H1 (cell line): ENCODE data around the gene PDK4. TPM values are rescaled to one million over a fixed set of nuclear protein-coding genes. Genes with fewer than 3 reads are reported as not detected.

Experiments used
- CTCF ChIA-PET: fragments of 300-600 bp; sonication (Branson Sonifier 250); formaldehyde crosslinking; loops from one replicate; lab custom pipeline; 2021; ENCODE audit not compliant: partially characterized antibody; lab: Charles Lee
- POLR2A ChIA-PET: fragments of 300-600 bp; sonication (Branson Sonifier 250); formaldehyde crosslinking; loops from one replicate; lab custom pipeline; 2021; ENCODE audit warnings: inconsistent platforms; ENCODE audit not compliant: partially characterized antibody; lab: Charles Lee
- DNase-seq, 2 experiments: peaks; one replicate each; pipeline versions ENCODE4 v3.0.0 to v3.0.0-alpha.2; 2010 to 2022; ENCODE audit warnings: low spot score in 2 of 2, low read depth in 1 of 2, mixed read lengths in 1 of 2
- FAIRE-seq: peaks from 2 replicates; lab custom pipeline; 2011; peaks lifted over from hg19 to GRCh38; lab: Jason Lieb, UNC
- H2AFZ ChIP-seq: 2 replicates; pipeline ENCODE4 v1.8.1; 2012; ENCODE audit warnings: low read length, inconsistent platforms
- H2AK5ac ChIP-seq: 2 replicates; pipeline ENCODE4 v1.6.1; 2013; ENCODE audit warnings: low read depth, low read length
- H2BK120ac ChIP-seq: replicated peaks from 2 replicates; pipeline ENCODE3; 2013; ENCODE audit warnings: low read depth, low read length, inconsistent platforms
- H2BK12ac ChIP-seq: 2 replicates; pipeline ENCODE4 v1.6.1; 2013; ENCODE audit warnings: low read depth, low read length
- H2BK15ac ChIP-seq: 2 replicates; pipeline ENCODE4 v1.6.1; 2013; ENCODE audit warnings: low read length
- H2BK20ac ChIP-seq: 2 replicates; pipeline ENCODE4 v1.6.1; 2013; ENCODE audit warnings: low read length
- H2BK5ac ChIP-seq: 2 replicates; pipeline ENCODE4 v1.6.1; 2013; ENCODE audit warnings: low read depth, low read length
- H3K14ac ChIP-seq: 2 replicates; pipeline ENCODE4 v1.6.1; 2013; ENCODE audit warnings: inconsistent platforms; ENCODE audit not compliant: insufficient read length
- H3K18ac ChIP-seq: 2 replicates; pipeline ENCODE4 v1.6.1; 2013; ENCODE audit warnings: low read length; ENCODE audit errors: extremely low read depth
- H3K23ac ChIP-seq: 2 replicates; pipeline ENCODE4 v1.6.1; 2013; ENCODE audit warnings: inconsistent platforms; ENCODE audit not compliant: insufficient read length
- H3K23me2 ChIP-seq: 2 replicates; pipeline ENCODE4 v1.6.1; 2013; ENCODE audit warnings: low read depth, low read length
- H3K27ac ChIP-seq: 2 replicates; pipeline ENCODE4 v1.6.1; 2011; ENCODE audit warnings: low read depth, low read length, inconsistent platforms
- H3K27me3 ChIP-seq, 4 experiments: replicated peaks in 1 of 4; 1 replicate in 1 of 4; 2 replicates in 3 of 4; pipeline versions ENCODE4 v1.6.1 to v1.8.1; 2011 to 2013; ENCODE audit warnings: low read length in 3 of 4, mild to moderate bottlenecking in 3 of 4, inconsistent platforms in 2 of 4, mixed read lengths in 2 of 4, moderate library complexity in 1 of 4; ENCODE audit not compliant: control insufficient read depth in 3 of 4, insufficient read depth in 3 of 4; ENCODE audit errors: extremely low read depth in 1 of 4
- H3K36me3 ChIP-seq, 4 experiments: 2 replicates each; pipeline versions ENCODE4 v1.6.1 to v1.8.1; 2011 to 2013; ENCODE audit warnings: mild to moderate bottlenecking in 4 of 4, low read length in 3 of 4, moderate library complexity in 2 of 4, control low read depth in 1 of 4, inconsistent platforms in 1 of 4; ENCODE audit not compliant: insufficient read depth in 4 of 4, control insufficient read depth in 2 of 4
- H3K4ac ChIP-seq: replicated peaks from 2 replicates; pipeline ENCODE3; 2013; ENCODE audit warnings: low read length, low read depth, mixed read lengths, inconsistent platforms; ENCODE audit not compliant: insufficient read length
- H3K4me1 ChIP-seq, 4 experiments: replicated peaks in 1 of 4; 1 replicate in 1 of 4; 2 replicates in 3 of 4; pipeline versions ENCODE4 v1.6.1 to v1.8.1; 2011 to 2013; ENCODE audit warnings: low read length in 3 of 4, inconsistent platforms in 2 of 4, mixed read lengths in 1 of 4; ENCODE audit not compliant: insufficient read depth in 4 of 4, control insufficient read depth in 3 of 4
- H3K4me2 ChIP-seq, 2 experiments: 2 replicates each; pipeline versions ENCODE4 v1.6.1 to v1.8.1; 2011 to 2013; ENCODE audit warnings: low read depth in 2 of 2, low read length in 2 of 2, control low read depth in 1 of 2, inconsistent platforms in 1 of 2, mild to moderate bottlenecking in 1 of 2; ENCODE audit not compliant: insufficient read depth in 1 of 2
- H3K4me3 ChIP-seq, 4 experiments: fragments of 200-600, 300-600 bp in 1 of 4; sonication (generic), shearing (Covaris generic), sonication (Bioruptor Twin) in 1 of 4; 2 replicates each; pipeline versions ENCODE4 v1.5.1 to v1.8.1; 2011 to 2016; ENCODE audit warnings: low read length in 4 of 4, low read depth in 3 of 4, control low read depth in 2 of 4, inconsistent platforms in 2 of 4, mild to moderate bottlenecking in 2 of 4, mixed read lengths in 1 of 4, moderate library complexity in 1 of 4; ENCODE audit not compliant: insufficient read depth in 2 of 4; ENCODE audit errors: extremely low read depth in 1 of 4
- H3K56ac ChIP-seq: replicated peaks from 2 replicates; pipeline ENCODE3; 2013; ENCODE audit warnings: low read depth, mild to moderate bottlenecking, mixed read lengths, low read length, inconsistent platforms; ENCODE audit not compliant: insufficient read length
- H3K79me1 ChIP-seq: 2 replicates; pipeline ENCODE4 v1.6.1; 2013; ENCODE audit warnings: low read depth, low read length, control low read depth
- H3K79me2 ChIP-seq, 2 experiments: 2 replicates each; pipeline versions ENCODE4 v1.6.1 to v1.8.1; 2012 to 2013; ENCODE audit warnings: low read length in 2 of 2, mild to moderate bottlenecking in 2 of 2, inconsistent platforms in 1 of 2; ENCODE audit not compliant: insufficient read depth in 2 of 2, control insufficient read depth in 1 of 2
- H3K9ac ChIP-seq, 4 experiments: replicated peaks in 1 of 4; 1 replicate in 1 of 4; 2 replicates in 3 of 4; pipeline versions ENCODE4 v1.6.1 to v1.8.1; 2011 to 2013; ENCODE audit warnings: low read depth in 3 of 4, low read length in 3 of 4, control low read depth in 2 of 4, mild to moderate bottlenecking in 2 of 4, moderate library complexity in 2 of 4, inconsistent platforms in 1 of 4; ENCODE audit errors: extremely low read depth in 1 of 4
- H3K9me3 ChIP-seq, 2 experiments: 2 replicates each; pipeline versions ENCODE4 v1.6.1 to v1.8.1; 2012 to 2013; ENCODE audit warnings: mild to moderate bottlenecking in 2 of 2, moderate library complexity in 2 of 2, control low read depth in 1 of 2, inconsistent platforms in 1 of 2, low read depth in 1 of 2, low read length in 1 of 2, mixed read lengths in 1 of 2; ENCODE audit not compliant: insufficient read depth in 2 of 2
- H4K20me1 ChIP-seq, 2 experiments: replicated peaks in 1 of 2; 2 replicates each; pipeline versions ENCODE3 to v1.8.1; 2011 to 2013; ENCODE audit warnings: inconsistent platforms in 2 of 2, low read length in 2 of 2, mild to moderate bottlenecking in 1 of 2; ENCODE audit not compliant: insufficient read depth in 2 of 2, control insufficient read depth in 1 of 2
- H4K5ac ChIP-seq: 2 replicates; pipeline ENCODE4 v1.6.1; 2013; ENCODE audit warnings: low read length, low read depth, mixed read lengths, inconsistent platforms; ENCODE audit not compliant: insufficient read length
- H4K8ac ChIP-seq: 2 replicates; pipeline ENCODE4 v1.8.0; 2013; ENCODE audit warnings: mild to moderate bottlenecking, moderate library complexity, low read length, inconsistent platforms; ENCODE audit not compliant: insufficient read depth; ENCODE audit errors: extremely low read depth
- H4K91ac ChIP-seq: replicated peaks from 2 replicates; pipeline ENCODE3; 2013; ENCODE audit warnings: low read length, mixed read lengths, inconsistent platforms; ENCODE audit not compliant: insufficient read length
- BRCA1 ChIP-seq: IDR thresholded peaks from 2 replicates; pipeline ENCODE4 v1.6.1; 2012; ENCODE audit warnings: low read depth, low read length, improper control_type of control experiment
- CBX5 ChIP-seq: fragments of 300-800, 300-1000 bp; sonication (generic); IDR thresholded peaks from 2 replicates; pipeline ENCODE4 v1.7.1; 2016; ENCODE audit warnings: antibody characterized with exemption, low read length, low read depth
- CREB1 ChIP-seq: IDR thresholded peaks from 2 replicates; pipeline ENCODE4 v1.6.1; 2012; ENCODE audit warnings: inconsistent platforms
- CTBP2 ChIP-seq: IDR thresholded peaks from 2 replicates; pipeline ENCODE4 v1.7.0; 2011; ENCODE audit warnings: borderline replicate concordance, mild to moderate bottlenecking, moderate library complexity, mixed read lengths, low read length; ENCODE audit not compliant: insufficient read depth, insufficient read length
- EP300 ChIP-seq, 2 experiments: IDR thresholded peaks; 1 replicate in 1 of 2; 2 replicates in 1 of 2; pipeline ENCODE4 v1.6.1; 2011 to 2012; ENCODE audit warnings: low read depth in 2 of 2, low read length in 2 of 2, mild to moderate bottlenecking in 2 of 2, borderline replicate concordance in 1 of 2, inconsistent platforms in 1 of 2, moderate library complexity in 1 of 2
- FOSL1 ChIP-seq: IDR thresholded peaks from 2 replicates; pipeline ENCODE4 v1.6.1; 2011; ENCODE audit warnings: mild to moderate bottlenecking, low read depth, low read length, moderate library complexity; ENCODE audit not compliant: insufficient read depth
- GABPA ChIP-seq: IDR thresholded peaks from 2 replicates; pipeline ENCODE4 v1.6.1; 2011; ENCODE audit warnings: mild to moderate bottlenecking, low read length, moderate library complexity, borderline replicate concordance; ENCODE audit not compliant: insufficient read depth
- RBBP5 ChIP-seq: IDR thresholded peaks from 2 replicates; pipeline ENCODE4 v1.7.1; 2012; ENCODE audit warnings: low read depth, mild to moderate bottlenecking, inconsistent platforms, low read length, moderate library complexity, borderline replicate concordance
- RXRA ChIP-seq: IDR thresholded peaks from 2 replicates; pipeline ENCODE4 v1.6.1; 2011; ENCODE audit warnings: low read depth, mild to moderate bottlenecking, low read length, moderate library complexity; ENCODE audit not compliant: insufficient read depth
- TBP ChIP-seq: IDR thresholded peaks from 2 replicates; pipeline ENCODE4 v1.6.1; 2011; ENCODE audit warnings: low read depth, low read length, improper control_type of control experiment
- WGBS, 2 experiments: shearing (Covaris generic) in 1 of 2; methylation state at CpG; one replicate each; pipeline versions ENCODE4 v1.1.6 to v1.1.7; 2013 to 2015; ENCODE audit warnings: low lambda C conversion rate in 2 of 2, mixed read lengths in 2 of 2, inconsistent platforms in 1 of 2, low coverage in 1 of 2, missing lambda C conversion rate in 1 of 2; ENCODE audit not compliant: insufficient replicate concordance in 2 of 2, insufficient coverage in 1 of 2, insufficient read length in 1 of 2; ENCODE audit errors: extremely low coverage in 1 of 2, missing lambda C conversion rate in 1 of 2; 5-methylcytosine and 5-hydroxymethylcytosine counted together
- polyA plus RNA-seq, 7 experiments: library from polyadenylated mRNA; depleted of rRNA in 3 of 7; stranded (reverse) in 5 of 7; unstranded in 2 of 7; fragments of >200 nt in 5 of 7; fragments of 200-250 nt in 2 of 7; gene quantifications; 1 replicate in 5 of 7; 2 replicates in 1 of 7; 4 replicates in 1 of 7; pipeline versions ENCODE4 v1.2.1 to v1.2.3, GENCODE V29; 2011 to 2013; ENCODE audit warnings: missing spikeins in 2 of 7, mixed read lengths in 2 of 7
- total RNA-seq: library from RNA; stranded (reverse); fragmentation: NEBNext Ultra II Directional; extraction: Animal tissue kit (Norgen Biotek cat#: 25700); gene quantifications from 2 replicates; pipeline ENCODE4 v1.2.1, GENCODE V29; 2021
- TF ChIP-seq, protein P1 (sequence below): IDR thresholded peaks from 2 replicates; pipeline ENCODE4 v1.6.1; 2011; ENCODE audit warnings: low read depth, mild to moderate bottlenecking, low read length; ENCODE audit not compliant: insufficient read depth

The PDK4 gene
- total and polyA plus RNA-seq, 2 of the 8 experiments (the other 6 are each of a cell fraction or from before 2014, with no cell fraction given): 0.26 TPM; not detected in 1

DNA sequence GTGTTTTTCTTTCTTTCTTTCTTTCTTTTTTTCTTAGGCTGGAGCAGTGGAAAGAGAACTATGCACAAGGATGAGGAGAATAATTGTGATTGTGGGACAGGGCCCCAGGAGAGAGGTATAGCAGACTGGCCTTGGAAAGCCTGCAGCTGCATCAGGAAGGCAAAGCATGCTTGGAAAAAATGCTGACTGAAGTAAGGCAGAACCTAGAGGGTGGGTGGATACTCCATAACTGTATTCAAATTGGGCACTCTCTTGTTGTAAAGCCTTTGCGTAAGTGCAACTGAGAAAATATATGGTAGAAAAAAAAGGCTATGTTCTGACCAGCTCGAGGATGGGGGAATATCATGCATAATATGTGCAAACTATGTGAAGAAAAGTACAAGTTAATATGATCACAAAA, 39.5 kb downstream of the PDK4 start:
- TF ChIP-seq BRCA1 (no peak), FOSL1 (no peak), RXRA (no peak), CBX5 (no peak), GABPA (no peak), TBP (no peak), EP300 (IDR thresholded peaks at IDR 0.05; ENCODE audit: borderline replicate concordance in 1 of 2, low read depth in 2 of 2, low read length in 2 of 2) (no peak), CTBP2 (no peak), RBBP5 (no peak), CREB1 (no peak)
- TF ChIP-seq, protein P1, sequence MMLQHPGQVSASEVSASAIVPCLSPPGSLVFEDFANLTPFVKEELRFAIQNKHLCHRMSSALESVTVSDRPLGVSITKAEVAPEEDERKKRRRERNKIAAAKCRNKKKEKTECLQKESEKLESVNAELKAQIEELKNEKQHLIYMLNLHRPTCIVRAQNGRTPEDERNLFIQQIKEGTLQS: no peak
- Histone ChIP-seq H2AK5ac (no peak overlapping the region), H3K14ac (no peak overlapping the region), H3K4me2 (no peak overlapping the region), H4K8ac (no peak overlapping the region), H2BK12ac (no peak overlapping the region), H3K9me3 (no peaks in the 10 kb centered on the region), H2BK20ac (no peak overlapping the region), H3K18ac (no peak overlapping the region), H2AFZ (no peak overlapping the region), H3K4me3 (no peak overlapping the region), H3K23ac (no peak overlapping the region), H3K56ac (no peak overlapping the region), H3K27me3 (no peaks in the 10 kb centered on the region), H4K91ac (no peak overlapping the region), H4K20me1 (no peaks in the 10 kb centered on the region), H4K5ac (no peak overlapping the region), H3K36me3 (no peaks in the 10 kb centered on the region), H3K4ac (no peak overlapping the region), H2BK120ac (no peak overlapping the region), H3K27ac (no peak overlapping the region), H3K4me1 (no peaks in the 10 kb centered on the region), H3K79me1 (no peaks in the 10 kb centered on the region), H2BK5ac (no peak overlapping the region), H2BK15ac (no peak overlapping the region), H3K23me2 (no peaks in the 10 kb centered on the region), H3K9ac (no peak overlapping the region), H3K79me2 (no peaks in the 10 kb centered on the region)
- ChIA-PET CTCF (interaction anchor here (0.9 to 3.4 kb wide), 8 partner anchors 10 to 802 kb away, joined by 3 to 16 read pairs (median 5); no protein-coding TSS in a partner anchor), POLR2A (no interaction called here)
- WGBS, 2 experiments: 95% methylated on average over 2 of the region's 2 CpGs; no CpG with 5 or more reads in 1 of the 2 experiments
- DNase-seq: no peak
- no peak for FAIRE-seq
